ENCODE data around the gene CNTNAP4. TPM values are rescaled to one million over a fixed set of nuclear protein-coding genes. Genes with fewer than 3 reads are reported as not detected.

Gene CNTNAP4
- total and polyA plus RNA-seq, 2 of the 13 experiments (the other 11 are each of a cell fraction or from before 2014, with no cell fraction given) = not detected

DNA sequence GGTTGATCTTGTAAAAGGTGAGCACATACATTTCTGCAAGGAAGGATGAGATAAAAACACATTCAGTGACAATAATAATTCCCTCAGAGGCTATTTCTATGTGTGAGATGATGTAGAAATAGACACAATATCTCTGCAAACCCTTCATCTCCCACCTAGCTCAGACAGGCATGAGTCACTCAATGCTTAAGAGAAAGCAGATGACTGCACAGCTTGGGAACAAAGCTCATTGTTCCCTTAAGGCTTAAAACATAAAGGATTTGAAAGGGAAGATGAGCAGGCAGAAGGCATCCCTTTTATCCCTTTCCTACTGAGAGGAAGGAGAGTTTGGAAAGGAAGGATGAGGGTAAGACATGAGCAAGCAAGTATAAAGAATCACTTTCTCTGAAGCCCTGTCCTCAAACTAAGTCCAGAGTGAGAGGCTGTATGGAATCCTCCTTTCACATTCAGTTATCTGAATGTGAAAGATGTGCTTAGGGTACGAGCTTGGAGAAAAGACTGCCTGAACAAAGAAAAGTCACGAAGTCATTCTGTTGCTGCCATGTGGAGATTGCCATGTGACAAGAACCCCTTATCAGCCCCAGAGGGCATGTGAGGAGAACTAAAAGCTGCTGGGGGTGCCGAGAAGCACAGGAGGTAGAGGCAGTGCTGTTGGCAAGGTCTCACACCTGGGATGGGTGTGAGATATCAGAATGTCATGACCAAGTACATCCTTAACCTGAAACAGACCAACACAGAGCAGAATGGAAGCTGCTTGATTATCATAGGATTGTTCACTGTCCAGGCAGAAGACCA is 58.2 kb downstream of the CNTNAP4 start:
- H3K27ac ChIP-seq (ENCODE audit: extremely low read length, insufficient read depth, low read length) = no peak overlapping the region
- H3K4me2 ChIP-seq (ENCODE audit: low read depth, low read length) = no peak overlapping the region
- H3K27me3 ChIP-seq (ENCODE audit: control insufficient read depth in 1 of 2, insufficient read depth in 2 of 2, low read length in 2 of 2) = no peaks in the 10 kb centered on the region; a peak in 1 of 5 replicates
- CTCF ChIA-PET (ENCODE audit: low intra/inter-chr PET ratio, low total read pairs) = no interaction called here
- DNase-seq (ENCODE audit: low spot score) (no peak), FAIRE-seq (no peak), ATAC-seq (no peak)
- no peaks in the 10 kb centered on the region for H3K9me3 ChIP-seq (ENCODE audit: low read length)
- no peaks in the 10 kb centered on the region for H3K4me1 ChIP-seq (ENCODE audit: insufficient read depth, low read length)
- no peaks in the 10 kb centered on the region for H4K20me1 ChIP-seq (ENCODE audit: insufficient read depth, low read length)
- H3K79me2 ChIP-seq (ENCODE audit: insufficient read depth, low read length) = no peaks in the 10 kb centered on the region
- 0% methylated on average over 3 of the region's 3 CpGs for WGBS (ENCODE audit: low lambda C conversion rate)
- H3K9ac ChIP-seq (ENCODE audit: insufficient read depth, low read depth, low read length) = no peak overlapping the region
- in situ Hi-C loops (cut with HindIII; ENCODE audit: extremely low pct_ligation_motif_present, low pct_unique_long_range_greater_than_20kb) (no loop called here), intact Hi-C loops (cut with micrococcal nuclease; ENCODE audit: unreplicated experiment) (no loop called here)
- POLR2A ChIA-PET = no interaction called here
- no peak overlapping the region for H2AFZ ChIP-seq (ENCODE audit: low read length)
- TF ChIP-seq, protein P1, sequence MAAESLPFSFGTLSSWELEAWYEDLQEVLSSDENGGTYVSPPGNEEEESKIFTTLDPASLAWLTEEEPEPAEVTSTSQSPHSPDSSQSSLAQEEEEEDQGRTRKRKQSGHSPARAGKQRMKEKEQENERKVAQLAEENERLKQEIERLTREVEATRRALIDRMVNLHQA (CRISPR knock-in tag; IDR thresholded peaks at IDR 0.05) = no peak
- TF ChIP-seq, protein P2, sequence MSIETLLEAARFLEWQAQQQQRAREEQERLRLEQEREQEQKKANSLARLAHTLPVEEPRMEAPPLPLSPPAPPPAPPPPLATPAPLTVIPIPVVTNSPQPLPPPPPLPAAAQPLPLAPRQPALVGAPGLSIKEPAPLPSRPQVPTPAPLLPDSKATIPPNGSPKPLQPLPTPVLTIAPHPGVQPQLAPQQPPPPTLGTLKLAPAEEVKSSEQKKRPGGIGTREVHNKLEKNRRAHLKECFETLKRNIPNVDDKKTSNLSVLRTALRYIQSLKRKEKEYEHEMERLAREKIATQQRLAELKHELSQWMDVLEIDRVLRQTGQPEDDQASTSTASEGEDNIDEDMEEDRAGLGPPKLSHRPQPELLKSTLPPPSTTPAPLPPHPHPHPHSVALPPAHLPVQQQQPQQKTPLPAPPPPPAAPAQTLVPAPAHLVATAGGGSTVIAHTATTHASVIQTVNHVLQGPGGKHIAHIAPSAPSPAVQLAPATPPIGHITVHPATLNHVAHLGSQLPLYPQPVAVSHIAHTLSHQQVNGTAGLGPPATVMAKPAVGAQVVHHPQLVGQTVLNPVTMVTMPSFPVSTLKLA (IDR thresholded peaks at IDR 0.05) = peak; percentile 12; the same call in 1 of the 2 replicates
- no peak for TF ChIP-seq MTA1 (CRISPR knock-in tag; IDR thresholded peaks at IDR 0.05; ENCODE audit: borderline replicate concordance)
- no TSS peak for BruUV-seq (replicated peaks)
- no peaks in the 10 kb centered on the region for H3K36me3 ChIP-seq (replicated peaks in 1 of 2; ENCODE audit: control insufficient read depth in 1 of 2, insufficient read depth in 2 of 2, low read length in 2 of 2)
- H3K4me3 ChIP-seq (replicated peaks in 1 of 3; ENCODE audit: insufficient read depth in 1 of 3, low read depth in 2 of 3, low read length in 3 of 3) = no peak overlapping the region

DNA sequence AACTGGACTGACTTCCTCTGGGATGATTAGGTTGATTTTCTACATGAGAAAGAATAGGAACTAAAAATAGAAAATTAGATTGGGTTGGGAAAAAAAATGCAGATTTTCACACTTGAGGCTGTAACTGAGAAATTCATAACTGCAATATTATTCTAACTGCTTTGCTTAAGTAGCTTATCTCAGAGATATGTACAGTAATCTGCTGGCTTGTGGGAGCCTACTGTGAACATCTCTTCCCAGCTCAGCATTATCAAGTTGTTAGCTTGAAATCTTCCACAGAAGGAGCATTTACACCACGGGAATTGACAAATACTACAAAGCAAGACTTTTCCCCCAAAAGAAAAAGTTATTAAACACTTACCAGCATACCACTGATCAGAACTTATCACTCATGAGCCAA is 58.9 kb downstream of the CNTNAP4 start:
- Histone ChIP-seq H3K9me3 (ENCODE audit: low read length) (no peaks in the 10 kb centered on the region), H3K9ac (ENCODE audit: insufficient read depth, low read depth, low read length) (no peak overlapping the region), H3K27me3 (ENCODE audit: control insufficient read depth in 1 of 2, insufficient read depth in 2 of 2, low read length in 2 of 2) (no peaks in the 10 kb centered on the region; a peak in 1 of 5 replicates), H4K20me1 (ENCODE audit: insufficient read depth, low read length) (no peaks in the 10 kb centered on the region), H3K79me2 (ENCODE audit: insufficient read depth, low read length) (no peaks in the 10 kb centered on the region), H3K4me1 (ENCODE audit: insufficient read depth, low read length) (no peaks in the 10 kb centered on the region), H3K4me2 (ENCODE audit: low read depth, low read length) (no peak overlapping the region), H2AFZ (ENCODE audit: low read length) (no peak overlapping the region), H3K36me3 (replicated peaks in 1 of 2; ENCODE audit: control insufficient read depth in 1 of 2, insufficient read depth in 2 of 2, low read length in 2 of 2) (no peaks in the 10 kb centered on the region), H3K27ac (ENCODE audit: extremely low read length, insufficient read depth, low read length) (no peak overlapping the region), H3K4me3 (replicated peaks in 1 of 3; ENCODE audit: insufficient read depth in 1 of 3, low read depth in 2 of 3, low read length in 3 of 3) (no peak overlapping the region)
- in situ Hi-C loops (cut with HindIII; ENCODE audit: extremely low pct_ligation_motif_present, low pct_unique_long_range_greater_than_20kb) (no loop called here), intact Hi-C loops (cut with micrococcal nuclease; ENCODE audit: unreplicated experiment) (no loop called here)
- no TSS peak for BruUV-seq (replicated peaks)
- DNase-seq (ENCODE audit: low spot score) = no peak
- WGBS (ENCODE audit: low lambda C conversion rate) = 0% methylated on average over 1 of the region's 1 CpG
- ChIA-PET POLR2A (no interaction called here), CTCF (ENCODE audit: low intra/inter-chr PET ratio, low total read pairs) (no interaction called here)
- no peak for FAIRE-seq
- no peak for ATAC-seq
- TF ChIP-seq, protein P3, sequence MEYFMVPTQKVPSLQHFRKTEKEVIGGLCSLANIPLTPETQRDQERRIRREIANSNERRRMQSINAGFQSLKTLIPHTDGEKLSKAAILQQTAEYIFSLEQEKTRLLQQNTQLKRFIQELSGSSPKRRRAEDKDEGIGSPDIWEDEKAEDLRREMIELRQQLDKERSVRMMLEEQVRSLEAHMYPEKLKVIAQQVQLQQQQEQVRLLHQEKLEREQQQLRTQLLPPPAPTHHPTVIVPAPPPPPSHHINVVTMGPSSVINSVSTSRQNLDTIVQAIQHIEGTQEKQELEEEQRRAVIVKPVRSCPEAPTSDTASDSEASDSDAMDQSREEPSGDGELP (IDR thresholded peaks at IDR 0.05; ENCODE audit: borderline replicate concordance, low read depth) = no peak
- TF ChIP-seq ZNF143 (CRISPR knock-in tag; IDR thresholded peaks at IDR 0.05) = no peak
- no peak for TF ChIP-seq HNRNPUL1 (IDR thresholded peaks at IDR 0.05; ENCODE audit: low read depth, low read length)
- no peak for TF ChIP-seq CCDC6 (CRISPR knock-in tag; IDR thresholded peaks at IDR 0.05)
- TF ChIP-seq, protein P2 (IDR thresholded peaks at IDR 0.05) = no peak
- TF ChIP-seq ZNF672 (CRISPR knock-in tag; IDR thresholded peaks at IDR 0.05) = no peak
- TF ChIP-seq CHCHD3 (CRISPR knock-in tag; IDR thresholded peaks at IDR 0.05) = no peak
- no peak for TF ChIP-seq ZNF30 (CRISPR knock-in tag; IDR thresholded peaks at IDR 0.05)
- TF ChIP-seq, protein P4, sequence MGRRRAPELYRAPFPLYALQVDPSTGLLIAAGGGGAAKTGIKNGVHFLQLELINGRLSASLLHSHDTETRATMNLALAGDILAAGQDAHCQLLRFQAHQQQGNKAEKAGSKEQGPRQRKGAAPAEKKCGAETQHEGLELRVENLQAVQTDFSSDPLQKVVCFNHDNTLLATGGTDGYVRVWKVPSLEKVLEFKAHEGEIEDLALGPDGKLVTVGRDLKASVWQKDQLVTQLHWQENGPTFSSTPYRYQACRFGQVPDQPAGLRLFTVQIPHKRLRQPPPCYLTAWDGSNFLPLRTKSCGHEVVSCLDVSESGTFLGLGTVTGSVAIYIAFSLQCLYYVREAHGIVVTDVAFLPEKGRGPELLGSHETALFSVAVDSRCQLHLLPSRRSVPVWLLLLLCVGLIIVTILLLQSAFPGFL (CRISPR knock-in tag; IDR thresholded peaks at IDR 0.05) = no peak
- no peak for TF ChIP-seq ZNF34 (CRISPR knock-in tag; IDR thresholded peaks at IDR 0.05; ENCODE audit: borderline replicate concordance)

All from HepG2 (cell line).